MM.1S (cell line): ENCODE results near the gene ALDH1B1.

ENCODE experiments used
- DNase-seq: peaks from one replicate; pipeline ENCODE4 v3.0.0-alpha.2; 2015
- H2AFZ ChIP-seq: fragments of 300-600 bp; sonication (generic); 2 replicates; pipeline ENCODE4 v1.6.0; 2016; ENCODE audit warnings: antibody characterized with exemption, low read length
- H3F3A ChIP-seq: fragments of 300-600 bp; sonication (generic); 2 replicates; pipeline ENCODE4 v1.6.1; 2016; ENCODE audit warnings: mild to moderate bottlenecking, antibody characterized with exemption, low read length, moderate library complexity, mixed read lengths; ENCODE audit not compliant: insufficient read depth
- H3K27ac ChIP-seq: fragments of 300-600 bp; sonication (generic); 2 replicates; pipeline ENCODE4 v1.5.1; 2016; ENCODE audit warnings: mild to moderate bottlenecking, low read length
- H3K27me3 ChIP-seq: fragments of 300-600 bp; sonication (generic); replicated peaks from 2 replicates; pipeline ENCODE4 v1.6.0; 2016; ENCODE audit warnings: low read length; ENCODE audit not compliant: insufficient read depth
- H3K36me3 ChIP-seq: fragments of 300-600 bp; sonication (generic); replicated peaks from 2 replicates; pipeline ENCODE4 v1.6.1; 2016; ENCODE audit warnings: mild to moderate bottlenecking, low read length, mixed read lengths; ENCODE audit not compliant: insufficient read depth
- H3K4me1 ChIP-seq: fragments of 300-600 bp; sonication (generic); 2 replicates; pipeline ENCODE4 v1.6.1; 2016; ENCODE audit warnings: low read length, mixed read lengths
- H3K4me2 ChIP-seq: fragments of 300-600 bp; sonication (generic); 2 replicates; pipeline ENCODE4 v1.6.0; 2016; ENCODE audit warnings: low read depth, low read length
- H3K4me3 ChIP-seq: fragments of 300-600 bp; sonication (generic); 2 replicates; pipeline ENCODE4 v1.5.1; 2016; ENCODE audit warnings: low read length, mixed read lengths
- H3K79me2 ChIP-seq: fragments of 300-600 bp; sonication (generic); 2 replicates; pipeline ENCODE4 v1.6.1; 2016; ENCODE audit warnings: mixed run types, low read length, mixed read lengths
- H3K9ac ChIP-seq: fragments of 300-600 bp; sonication (generic); 2 replicates; pipeline ENCODE4 v1.6.1; 2016; ENCODE audit warnings: low read length, mixed read lengths
- H3K9me2 ChIP-seq: fragments of 300-600 bp; sonication (generic); replicated peaks from 2 replicates; pipeline ENCODE4 v1.6.1; 2016; ENCODE audit warnings: mild to moderate bottlenecking, low read length, mixed read lengths; ENCODE audit not compliant: insufficient read depth
- H3K9me3 ChIP-seq: fragments of 300-600 bp; sonication (generic); replicated peaks from 2 replicates; pipeline ENCODE4 v1.6.1; 2016; ENCODE audit warnings: mild to moderate bottlenecking, low read length, mixed read lengths; ENCODE audit not compliant: insufficient read depth
- H4K20me1 ChIP-seq: fragments of 300-600 bp; sonication (generic); 2 replicates; pipeline ENCODE4 v1.6.1; 2016; ENCODE audit warnings: mild to moderate bottlenecking, low read length, moderate library complexity, mixed read lengths; ENCODE audit not compliant: insufficient read depth
- EZH2 ChIP-seq: fragments of 300-600 bp; sonication (generic); optimal IDR thresholded peaks from 2 replicates; pipeline ENCODE3; 2017; ENCODE audit warnings: low read depth, mild to moderate bottlenecking, antibody characterized with exemption, low read length, mixed read lengths
- EZH2phosphoT487 ChIP-seq: fragments of 300-600 bp; sonication (generic); IDR thresholded peaks from 2 replicates; pipeline ENCODE4 v1.6.1; 2018; ENCODE audit warnings: antibody characterized with exemption, low read length
- TF ChIP-seq, protein P1 (sequence below): fragments of 300-600 bp; sonication (generic); IDR thresholded peaks from 2 replicates; pipeline ENCODE4 v1.5.1; 2016; ENCODE audit warnings: antibody characterized with exemption, low read length, mixed read lengths

The ALDH1B1 gene

GRCh38 chr9:38413283-38413682, 20.8 kb downstream of the ALDH1B1 start:
- Histone ChIP-seq H3K27me3 (no peaks in the 10 kb centered on the region), H3K9ac (no peak overlapping the region), H3K4me2 (no peak overlapping the region), H3K27ac (no peak overlapping the region), H3K4me1 (no peaks in the 10 kb centered on the region), H3K4me3 (no peak overlapping the region), H2AFZ (no peak overlapping the region), H3F3A (no peaks in the 10 kb centered on the region), H3K36me3 (no peaks in the 10 kb centered on the region), H3K9me2 (no peaks in the 10 kb centered on the region), H3K79me2 (no peaks in the 10 kb centered on the region), H3K9me3 (no peaks in the 10 kb centered on the region), H4K20me1 (no peaks in the 10 kb centered on the region)
- DNase-seq = no peak
- TF ChIP-seq, protein P1, sequence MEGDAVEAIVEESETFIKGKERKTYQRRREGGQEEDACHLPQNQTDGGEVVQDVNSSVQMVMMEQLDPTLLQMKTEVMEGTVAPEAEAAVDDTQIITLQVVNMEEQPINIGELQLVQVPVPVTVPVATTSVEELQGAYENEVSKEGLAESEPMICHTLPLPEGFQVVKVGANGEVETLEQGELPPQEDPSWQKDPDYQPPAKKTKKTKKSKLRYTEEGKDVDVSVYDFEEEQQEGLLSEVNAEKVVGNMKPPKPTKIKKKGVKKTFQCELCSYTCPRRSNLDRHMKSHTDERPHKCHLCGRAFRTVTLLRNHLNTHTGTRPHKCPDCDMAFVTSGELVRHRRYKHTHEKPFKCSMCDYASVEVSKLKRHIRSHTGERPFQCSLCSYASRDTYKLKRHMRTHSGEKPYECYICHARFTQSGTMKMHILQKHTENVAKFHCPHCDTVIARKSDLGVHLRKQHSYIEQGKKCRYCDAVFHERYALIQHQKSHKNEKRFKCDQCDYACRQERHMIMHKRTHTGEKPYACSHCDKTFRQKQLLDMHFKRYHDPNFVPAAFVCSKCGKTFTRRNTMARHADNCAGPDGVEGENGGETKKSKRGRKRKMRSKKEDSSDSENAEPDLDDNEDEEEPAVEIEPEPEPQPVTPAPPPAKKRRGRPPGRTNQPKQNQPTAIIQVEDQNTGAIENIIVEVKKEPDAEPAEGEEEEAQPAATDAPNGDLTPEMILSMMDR = no peak
- TF ChIP-seq EZH2 = no peak
- no peak for TF ChIP-seq EZH2phosphoT487

GRCh38 chr9:38414040-38414723, 21.7 kb downstream of the ALDH1B1 start:
- TF ChIP-seq, protein P1 = no peak
- TF ChIP-seq EZH2phosphoT487 (no peak), EZH2 (no peak)
- no peaks in the 10 kb centered on the region for H3K27me3 ChIP-seq
- no peaks in the 10 kb centered on the region for H3K79me2 ChIP-seq
- DNase-seq = no peak
- no peak overlapping the region for H2AFZ ChIP-seq
- no peaks in the 10 kb centered on the region for H3F3A ChIP-seq
- no peak overlapping the region for H3K9ac ChIP-seq
- H3K4me2 ChIP-seq = no peak overlapping the region
- H3K4me3 ChIP-seq = no peak overlapping the region
- no peak overlapping the region for H3K27ac ChIP-seq
- no peaks in the 10 kb centered on the region for H3K4me1 ChIP-seq
- H3K9me3 ChIP-seq = no peaks in the 10 kb centered on the region
- no peaks in the 10 kb centered on the region for H3K9me2 ChIP-seq
- no peaks in the 10 kb centered on the region for H4K20me1 ChIP-seq
- no peaks in the 10 kb centered on the region for H3K36me3 ChIP-seq

GRCh38 chr9:38415856-38416255, 23.4 kb downstream of the ALDH1B1 start:
- H3K36me3 ChIP-seq = no peaks in the 10 kb centered on the region
- H3K27me3 ChIP-seq = no peaks in the 10 kb centered on the region
- H3K9me3 ChIP-seq = no peaks in the 10 kb centered on the region
- no peaks in the 10 kb centered on the region for H3K79me2 ChIP-seq
- H2AFZ ChIP-seq = no peak overlapping the region
- H3K4me2 ChIP-seq = no peak overlapping the region
- no peak for TF ChIP-seq EZH2phosphoT487
- TF ChIP-seq, protein P1 = no peak
- no peak for TF ChIP-seq EZH2
- H3F3A ChIP-seq = no peaks in the 10 kb centered on the region
- no peak overlapping the region for H3K4me3 ChIP-seq
- H3K4me1 ChIP-seq = no peaks in the 10 kb centered on the region
- H3K27ac ChIP-seq = no peak overlapping the region
- DNase-seq = no peak
- no peaks in the 10 kb centered on the region for H3K9me2 ChIP-seq
- no peak overlapping the region for H3K9ac ChIP-seq
- no peaks in the 10 kb centered on the region for H4K20me1 ChIP-seq
